Fibroblast of skin of abdomen (primary cell): ENCODE results near the gene KIF3B. TPM values are rescaled to one million over a fixed set of nuclear protein-coding genes. Genes with fewer than 3 reads are reported as not detected.
"Not testable (repeated sequence)": the region's sequence is repeated elsewhere in the genome, so short reads cannot be mapped to it uniquely, and the experiment has no call there.

Source experiments
- DNase-seq: peaks from one replicate; pipeline ENCODE4 v3.0.0-alpha.2; 2013
- polyA plus RNA-seq, 2 experiments: library from polyadenylated mRNA; unstranded; fragments of 120-200 nt; gene quantifications; one replicate each; pipeline ENCODE4 v1.2.1, GENCODE V29; 2013; ENCODE audit not compliant: insufficient read length in 2 of 2

Gene KIF3B
- polyA plus RNA-seq (2013, experiment 1 of 2; ENCODE audit: insufficient read length) = 23.3 TPM
- polyA plus RNA-seq (2013, experiment 2 of 2; ENCODE audit: insufficient read length) = 22.2 TPM

DNA sequence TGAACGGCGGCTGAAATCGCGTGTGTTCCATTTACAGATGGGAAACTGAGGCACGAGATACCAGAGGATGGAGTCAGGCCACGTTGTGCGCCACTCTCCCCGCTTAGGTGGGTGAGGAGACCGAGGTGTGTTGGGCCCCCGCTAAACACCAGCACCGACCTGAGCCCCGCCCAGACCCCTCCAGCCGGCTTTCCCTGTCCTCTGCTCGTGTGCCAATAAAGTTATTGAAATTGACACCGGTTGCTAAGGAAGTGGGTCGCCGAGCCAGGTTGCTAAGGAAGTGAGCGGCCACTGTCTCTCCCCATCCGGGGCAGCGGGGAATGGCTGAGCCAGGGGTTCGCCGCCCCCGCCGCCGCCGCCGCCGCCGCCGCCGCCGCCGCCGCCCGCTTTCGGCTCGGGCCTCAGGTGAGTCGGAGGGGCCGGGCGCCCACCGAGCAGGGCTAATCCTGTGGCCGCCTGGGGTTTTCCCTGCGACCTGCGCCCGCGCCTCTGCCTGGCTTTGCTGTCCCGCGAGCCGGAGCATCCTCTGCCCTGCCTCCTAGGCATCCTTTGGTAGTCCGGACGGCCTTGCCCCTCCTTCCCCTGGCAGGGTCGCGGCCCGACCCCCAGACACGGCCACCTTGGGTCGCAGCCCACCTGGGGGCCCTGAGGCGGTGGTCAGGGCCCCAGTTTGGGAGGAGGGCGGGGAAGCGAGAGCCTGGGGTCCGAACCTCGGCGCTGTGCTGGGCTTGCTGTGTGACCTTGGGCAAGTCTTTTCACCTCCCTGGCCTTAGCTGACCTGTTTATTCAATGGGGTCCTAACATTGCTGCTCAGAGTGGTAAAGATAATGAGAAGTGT lies at the start of gene KIF3B:
Gene KIF3B (plus strand): TSS at position 291 of the 838 bp plus-strand sequence. CDS start 32,127 bp downstream, outside the sequence.
- peak; percentile 92 for DNase-seq

DNA sequence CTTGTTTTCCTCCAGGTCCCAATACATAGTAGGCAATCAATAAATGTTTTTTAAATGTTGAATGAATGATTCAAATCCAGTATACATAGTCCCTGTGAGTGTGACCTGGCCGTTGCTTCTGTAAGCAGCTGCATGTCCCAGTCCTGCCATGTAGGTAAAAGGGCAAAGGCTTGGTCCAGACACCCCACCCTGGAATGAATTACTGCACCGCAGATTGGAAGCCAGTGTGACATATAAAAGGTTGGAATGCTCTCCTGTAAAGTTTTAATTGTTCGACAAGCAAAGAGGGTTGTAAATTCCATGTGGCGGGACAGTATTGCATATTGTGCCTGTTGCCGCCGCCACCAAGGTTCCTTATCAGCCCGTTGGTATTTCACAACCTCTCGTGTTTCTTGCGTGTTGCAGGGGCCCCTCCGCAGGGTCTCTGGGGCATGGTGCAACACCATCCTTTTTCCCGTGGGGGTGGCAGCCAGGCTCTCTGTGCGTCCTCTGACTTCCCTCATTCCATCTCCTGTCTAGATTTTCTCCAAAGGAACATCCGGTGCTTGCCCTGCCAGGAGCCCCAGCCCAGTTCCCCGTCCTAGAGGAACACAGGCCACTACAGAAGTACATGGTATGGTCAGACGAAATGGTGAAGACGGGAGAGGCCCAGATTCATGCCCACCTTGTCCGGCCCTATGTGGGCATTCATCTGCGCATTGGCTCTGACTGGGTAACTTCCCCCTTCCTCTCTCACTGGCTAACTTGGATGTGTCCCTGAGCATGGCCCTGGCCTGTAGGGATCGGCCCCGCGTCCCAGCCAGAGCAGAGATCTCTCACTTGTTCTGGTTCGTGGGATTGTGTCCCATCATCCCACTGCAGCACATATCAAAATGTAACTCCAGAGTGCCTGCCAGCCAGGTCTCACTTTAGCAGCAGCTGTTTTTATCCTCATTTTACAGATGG lies 49.4 kb upstream of the KIF3B start:
- no peak for DNase-seq

DNA sequence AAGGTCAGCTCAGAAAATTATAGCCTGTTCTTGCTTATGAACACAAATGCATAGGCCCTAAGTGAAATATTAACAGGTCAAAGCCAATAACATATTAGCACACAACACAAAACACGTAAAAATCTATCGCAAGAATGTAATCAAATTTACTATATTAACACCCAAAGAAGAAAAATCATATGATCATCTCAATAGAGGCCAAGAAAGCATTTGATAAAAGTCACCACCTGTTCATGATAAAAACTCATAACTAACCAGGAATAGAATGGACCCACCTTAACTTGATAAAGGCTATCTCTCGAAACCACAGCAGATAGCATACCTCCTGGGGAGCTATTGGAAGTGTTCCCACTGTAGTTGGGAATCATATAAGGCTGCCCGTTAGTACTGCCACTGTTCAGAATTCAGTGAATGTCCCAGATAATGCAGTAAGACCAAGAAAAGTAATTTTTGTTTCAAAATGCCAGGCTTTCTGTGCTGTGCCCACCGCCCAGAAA lies 48.2 kb upstream of the KIF3B start:
- DNase-seq = no peak

DNA sequence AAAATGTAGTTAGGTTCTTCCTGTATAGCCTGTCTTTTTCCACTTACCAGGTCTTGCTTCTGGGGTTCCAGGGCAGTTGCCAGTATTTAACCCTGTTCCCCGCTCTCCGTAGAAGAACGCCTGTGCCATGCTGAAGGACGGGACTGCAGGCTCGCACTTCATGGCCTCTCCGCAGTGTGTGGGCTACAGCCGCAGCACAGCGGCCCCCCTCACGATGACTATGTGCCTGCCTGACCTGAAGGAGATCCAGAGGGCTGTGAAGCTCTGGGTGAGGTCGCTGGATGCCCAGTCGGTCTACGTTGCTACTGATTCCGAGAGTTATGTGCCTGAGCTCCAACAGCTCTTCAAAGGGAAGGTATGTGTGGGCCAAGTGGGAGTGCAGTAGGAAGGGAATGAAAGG lies 46.7 kb upstream of the KIF3B start:
- DNase-seq = no peak

DNA sequence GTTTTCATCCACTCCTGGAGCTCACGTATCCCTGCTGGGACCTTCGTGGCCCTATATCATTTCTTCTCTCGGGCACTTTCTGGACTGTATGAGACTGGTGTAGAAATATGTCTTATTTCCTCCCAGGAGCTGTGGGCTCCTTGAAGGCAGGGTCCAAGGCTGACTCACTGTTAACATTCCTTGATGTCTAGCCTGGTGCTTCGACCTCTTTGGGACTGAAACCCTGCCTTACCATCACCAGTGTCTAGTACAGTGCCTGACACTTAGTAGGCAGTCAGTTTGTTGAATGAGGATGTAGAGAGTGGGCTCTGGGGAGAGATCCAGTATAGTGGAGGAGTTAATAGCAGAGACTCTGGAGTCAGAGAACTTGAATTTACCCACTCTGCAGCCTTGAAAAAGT lies 46.2 kb upstream of the KIF3B start:
- DNase-seq = peak; percentile 14

DNA sequence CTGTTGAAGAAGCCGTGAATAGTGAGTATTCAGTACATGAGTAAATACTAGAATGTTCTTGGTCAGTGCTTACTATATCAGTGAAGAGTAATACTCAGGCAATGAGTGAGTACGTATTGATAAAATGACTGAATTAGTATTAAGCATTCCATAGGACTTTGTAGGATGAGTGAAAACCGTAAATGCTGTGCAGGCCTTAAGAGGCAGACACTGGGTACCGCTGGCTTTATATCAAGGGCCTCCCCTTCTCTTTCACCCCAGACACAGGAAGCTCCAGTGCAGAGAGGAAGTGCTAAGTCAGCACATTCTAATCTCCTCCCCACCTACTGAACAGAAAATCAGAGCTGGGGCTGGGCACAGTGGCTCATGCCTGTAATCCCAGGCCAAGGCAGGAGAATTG lies 45.6 kb upstream of the KIF3B start:
- DNase-seq = peak; percentile 54

DNA sequence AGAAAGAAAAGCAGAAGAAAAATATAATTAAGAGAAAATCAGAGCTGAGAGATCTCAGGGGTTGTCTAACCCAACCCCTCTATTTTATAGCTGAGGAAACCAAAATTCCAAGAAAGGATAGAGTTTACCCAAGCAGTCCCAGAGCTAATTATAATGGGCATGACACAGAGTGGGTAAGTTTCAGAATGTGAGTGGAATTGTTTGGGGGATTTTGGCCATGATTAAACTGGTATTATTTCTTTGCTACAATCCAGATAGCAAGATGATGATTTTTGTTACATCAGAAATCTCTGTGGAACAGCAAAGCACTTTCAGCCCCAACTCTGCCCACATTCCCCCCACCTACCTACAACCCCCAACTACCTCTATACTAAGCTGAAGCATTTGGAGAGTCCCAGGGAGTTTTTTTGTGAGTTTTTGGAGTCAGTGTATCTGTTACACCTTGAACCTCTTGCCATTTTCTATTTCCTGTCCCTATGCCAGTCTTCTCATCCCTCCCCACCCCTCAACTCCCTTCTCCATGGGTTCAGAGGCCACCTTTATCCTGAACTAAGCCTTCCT lies 45.0 kb upstream of the KIF3B start:
- no peak for DNase-seq

DNA sequence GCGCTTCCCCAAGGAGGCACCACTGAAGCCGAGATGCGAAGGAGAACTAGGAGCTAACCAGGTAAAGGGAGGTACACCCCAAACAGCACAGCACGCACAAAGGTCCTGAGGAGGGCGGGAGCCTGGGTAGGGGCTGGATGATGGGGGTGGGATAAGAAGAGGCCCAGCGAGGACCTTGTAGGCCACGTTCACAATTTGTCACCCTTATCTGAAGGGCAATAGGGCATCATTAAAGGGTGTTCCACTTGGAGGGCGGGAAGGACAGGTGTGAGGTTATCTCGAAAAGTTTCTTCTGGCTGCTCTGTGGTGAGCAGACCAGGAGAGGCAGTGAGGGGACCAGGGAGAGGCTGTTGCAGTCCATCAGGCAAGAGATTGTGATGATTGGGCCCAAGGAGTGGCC lies 44.2 kb upstream of the KIF3B start:
- DNase-seq = no peak

DNA sequence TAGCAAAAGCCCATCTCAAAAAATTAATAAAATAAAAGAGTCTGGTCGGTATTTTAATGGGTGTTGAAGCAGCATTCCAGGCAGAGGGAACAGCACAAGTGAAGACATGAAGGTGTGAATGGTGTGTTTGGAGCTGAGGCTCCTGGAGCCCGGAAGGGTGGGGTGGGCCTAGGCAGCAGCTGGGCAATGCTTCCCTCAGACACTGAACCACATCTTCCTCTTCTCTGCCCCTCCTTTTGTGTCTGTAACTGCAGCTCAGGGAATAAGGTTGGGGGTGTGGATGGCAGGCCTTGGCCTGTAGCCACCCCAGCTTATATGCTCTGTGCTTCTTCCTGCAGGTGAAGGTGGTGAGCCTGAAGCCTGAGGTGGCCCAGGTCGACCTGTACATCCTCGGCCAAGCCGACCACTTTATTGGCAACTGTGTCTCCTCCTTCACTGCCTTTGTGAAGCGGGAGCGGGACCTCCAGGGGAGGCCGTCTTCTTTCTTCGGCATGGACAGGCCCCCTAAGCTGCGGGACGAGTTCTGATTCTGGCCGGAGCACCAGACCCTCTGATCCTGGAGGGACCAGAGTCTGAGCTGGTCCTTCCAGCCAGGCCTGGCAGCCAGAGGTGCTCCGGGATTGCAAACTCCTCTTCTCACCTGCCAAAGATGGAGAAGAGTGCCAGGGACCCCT lies 43.2 kb upstream of the KIF3B start:
- no peak for DNase-seq

DNA sequence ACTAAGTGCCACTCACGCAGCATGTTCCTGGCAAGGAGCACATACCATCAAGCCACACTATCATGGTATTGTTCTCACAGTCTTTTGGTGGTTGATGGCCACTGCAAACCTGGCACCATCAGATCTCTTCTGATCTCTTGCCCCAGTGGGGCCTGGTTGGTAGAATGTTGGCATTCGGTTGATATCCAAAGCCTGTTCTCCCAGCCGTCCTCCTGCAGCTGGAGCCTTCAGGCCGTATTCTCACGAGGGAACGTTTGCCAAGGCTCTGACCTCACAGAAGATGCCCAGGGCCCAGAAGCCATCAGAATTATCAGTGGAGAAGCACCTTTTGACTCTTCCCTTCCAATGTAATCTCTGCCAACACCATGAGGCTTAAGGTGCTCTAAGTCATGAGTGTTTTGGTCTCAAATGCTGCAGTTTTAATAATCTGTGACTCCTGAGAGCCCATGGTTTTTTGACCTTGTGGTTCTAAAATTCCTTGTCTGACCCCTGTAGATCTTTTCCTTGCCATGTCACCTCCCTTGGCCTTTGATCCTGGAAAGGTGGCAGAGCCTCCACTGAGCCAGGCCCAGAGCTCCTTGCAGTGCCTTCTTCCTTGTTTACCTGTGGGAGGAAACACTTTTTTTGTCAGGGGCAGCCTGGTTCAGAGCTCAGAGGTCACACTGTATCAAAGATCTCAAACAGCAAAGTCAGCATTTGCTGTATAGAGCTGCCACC lies 42.0 kb upstream of the KIF3B start:
- no peak for DNase-seq

DNA sequence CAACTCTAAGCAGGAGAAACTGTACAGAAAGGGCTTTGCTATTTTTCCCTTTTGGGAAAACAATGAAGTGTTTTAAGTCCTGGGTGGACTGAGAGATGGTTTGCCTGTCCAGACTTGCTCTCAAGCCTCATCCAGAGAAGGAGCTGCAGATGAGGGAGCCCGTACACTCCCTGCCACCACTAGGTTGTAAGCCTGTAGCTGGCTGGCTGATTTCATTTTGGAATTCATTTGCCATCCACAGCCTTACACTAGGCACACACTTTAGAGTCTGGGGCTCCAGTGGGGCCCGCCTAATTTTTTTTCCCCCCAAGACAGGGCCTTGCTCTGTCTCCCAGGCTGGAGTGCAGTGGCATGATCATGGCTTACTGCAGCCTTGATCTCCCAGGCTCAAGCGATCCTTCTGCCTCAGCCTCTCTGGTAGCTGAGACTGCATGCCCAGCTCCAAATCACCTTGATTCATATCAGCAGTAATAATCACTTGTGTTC lies 41.4 kb upstream of the KIF3B start:
- DNase-seq = no peak

DNA sequence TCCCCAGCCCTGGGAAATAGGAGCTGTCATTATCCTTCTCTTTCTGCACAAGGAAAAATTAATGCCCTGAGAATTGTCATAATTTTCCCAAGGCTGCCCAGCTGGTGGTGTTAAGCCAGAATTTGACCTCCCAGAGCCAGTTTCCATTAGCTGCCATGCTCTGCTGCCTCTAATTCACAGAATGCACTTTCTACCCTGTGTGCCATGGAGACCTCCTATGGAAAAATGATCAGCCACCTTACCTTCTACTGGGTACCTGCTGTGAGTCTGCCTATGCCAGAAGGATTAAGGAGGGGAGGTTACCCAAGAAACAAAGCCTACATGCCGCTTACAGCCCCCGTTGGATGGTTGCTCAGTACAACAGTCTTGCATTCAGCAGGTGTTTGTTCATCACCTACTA lies 40.6 kb upstream of the KIF3B start:
- DNase-seq = no peak

DNA sequence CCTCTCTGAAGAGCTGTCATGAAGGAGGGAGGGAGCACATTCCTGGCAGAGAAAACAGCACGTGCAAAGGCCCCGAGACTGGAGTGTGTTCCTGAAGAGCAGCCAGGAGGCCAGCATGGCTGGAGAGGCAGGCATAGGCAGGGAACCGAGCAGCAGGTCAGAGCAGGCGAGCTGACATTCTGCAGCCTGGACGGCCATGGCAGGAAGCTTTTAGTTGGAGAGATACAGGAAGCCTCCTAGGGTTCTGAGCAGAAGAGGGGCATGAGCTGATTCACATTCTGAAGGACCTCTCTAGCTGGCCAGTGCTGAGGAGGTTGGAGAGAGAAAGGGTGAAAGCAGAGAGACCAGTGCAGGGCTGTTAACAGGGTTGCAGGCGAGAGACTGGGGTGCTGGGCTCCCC lies 40.0 kb upstream of the KIF3B start:
- DNase-seq = no peak

DNA sequence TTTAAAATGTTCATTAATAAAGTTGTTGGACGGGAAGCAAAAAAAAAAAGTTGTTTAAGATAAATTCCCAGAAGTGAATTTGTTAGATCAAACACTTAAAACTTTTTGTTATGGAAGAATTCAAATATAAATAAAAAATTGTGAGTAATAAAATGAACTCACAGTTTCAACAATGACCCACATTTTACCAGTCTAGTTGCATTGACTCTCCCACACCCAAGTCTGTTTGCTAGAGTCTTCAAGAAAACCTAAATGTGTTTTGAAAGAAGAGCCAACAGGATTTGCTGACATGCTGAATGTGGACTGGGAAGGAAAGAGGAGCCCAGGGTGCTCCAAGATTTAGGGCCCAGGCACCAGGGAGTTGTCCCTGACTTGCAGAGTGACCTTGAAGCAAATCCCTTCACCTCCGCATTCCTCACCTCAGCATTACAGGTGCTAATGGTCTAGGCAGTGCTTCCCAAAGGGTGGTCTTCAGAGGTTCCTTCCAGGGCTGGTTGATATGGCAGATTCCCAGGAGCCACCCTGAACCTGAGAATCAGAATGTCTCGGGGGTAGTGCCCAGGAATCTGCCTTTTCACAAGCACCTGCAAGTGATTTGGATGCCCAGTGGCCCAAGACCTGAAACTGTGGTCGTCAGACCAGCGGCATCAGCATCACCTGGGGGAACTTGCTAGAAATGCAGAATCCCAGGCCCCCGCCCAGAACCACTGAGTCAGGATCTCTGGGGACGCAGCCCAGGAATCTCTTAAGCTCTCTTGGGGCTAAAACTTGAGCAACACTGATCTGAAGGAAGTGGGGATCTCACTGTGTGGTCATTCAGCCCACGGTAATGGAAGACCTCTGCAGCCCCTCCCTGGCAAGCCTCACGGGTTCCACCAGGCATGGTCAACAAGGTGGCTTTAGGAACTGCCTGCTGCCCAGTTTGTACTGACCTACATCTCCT lies 38.7 kb upstream of the KIF3B start:
- DNase-seq = no peak

DNA sequence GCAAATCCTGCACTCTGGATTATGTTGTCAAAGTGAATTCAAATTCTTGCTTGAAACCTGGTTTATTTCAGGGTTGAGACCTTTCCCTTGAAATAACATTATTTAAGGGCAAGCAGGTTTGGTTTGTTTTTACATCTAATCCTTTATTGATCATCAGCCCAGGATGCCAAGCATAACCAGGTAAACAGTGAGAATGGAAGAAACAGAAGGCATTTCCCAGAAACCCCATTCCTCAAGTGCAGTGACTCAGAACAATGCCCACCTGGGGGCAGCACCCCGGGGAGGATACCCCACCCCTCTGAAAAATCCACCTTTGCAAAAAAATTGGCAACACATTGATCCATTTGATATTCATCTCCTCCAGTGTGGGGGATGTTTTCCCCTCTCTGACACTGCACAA lies 37.2 kb upstream of the KIF3B start:
- no peak for DNase-seq

DNA sequence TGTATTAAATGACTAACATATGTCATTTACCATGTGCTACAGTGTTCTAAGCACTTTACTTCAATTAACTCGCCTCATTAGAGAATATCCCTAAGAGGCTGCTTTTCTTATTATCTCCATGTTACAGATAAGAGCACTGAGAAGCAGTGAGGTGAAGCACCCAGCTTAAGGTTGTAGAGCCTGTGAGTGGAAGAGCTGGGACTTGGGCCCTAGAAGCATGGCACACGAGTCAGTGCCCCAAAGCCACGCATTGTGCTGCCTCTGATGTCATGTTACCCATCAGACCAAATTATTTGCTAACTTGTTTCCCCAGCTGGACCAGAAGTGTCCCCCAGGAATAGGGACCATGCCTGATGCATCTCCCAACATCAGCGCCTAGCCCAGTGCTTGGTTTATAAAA lies 35.6 kb upstream of the KIF3B start:
- DNase-seq = no peak

DNA sequence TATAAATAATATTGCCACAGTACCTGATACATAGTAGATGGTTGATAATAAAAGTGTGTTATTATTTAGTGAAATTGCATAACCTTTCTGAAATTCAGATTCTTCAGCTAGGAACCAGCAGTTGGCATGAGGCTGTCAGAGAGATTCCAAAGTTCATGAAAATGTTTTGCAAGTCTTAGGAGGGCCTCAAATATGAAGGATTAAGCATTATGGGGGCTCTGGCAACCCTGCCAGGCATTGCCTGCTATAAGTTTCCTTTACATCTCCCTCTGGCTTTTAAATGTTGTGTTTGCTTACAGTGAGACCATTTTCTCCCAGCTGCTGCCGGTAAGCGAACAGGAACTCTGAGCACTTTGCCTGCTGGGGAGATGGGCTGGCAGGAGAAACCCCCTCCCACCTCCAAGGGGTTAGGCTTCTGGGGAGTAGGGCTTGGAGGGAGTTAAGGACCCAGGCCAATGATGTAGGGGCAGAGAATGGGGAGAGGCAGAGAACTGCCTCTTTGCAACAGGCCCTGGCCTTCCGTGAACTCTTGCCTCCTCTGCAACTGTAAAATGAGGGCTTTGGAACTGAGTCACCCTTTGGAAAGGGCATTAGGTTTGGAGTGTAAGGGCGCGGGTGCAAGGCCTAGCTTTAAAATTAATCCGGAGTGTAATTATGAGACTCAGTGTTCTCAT lies 33.2 kb upstream of the KIF3B start:
- no peak for DNase-seq

DNA sequence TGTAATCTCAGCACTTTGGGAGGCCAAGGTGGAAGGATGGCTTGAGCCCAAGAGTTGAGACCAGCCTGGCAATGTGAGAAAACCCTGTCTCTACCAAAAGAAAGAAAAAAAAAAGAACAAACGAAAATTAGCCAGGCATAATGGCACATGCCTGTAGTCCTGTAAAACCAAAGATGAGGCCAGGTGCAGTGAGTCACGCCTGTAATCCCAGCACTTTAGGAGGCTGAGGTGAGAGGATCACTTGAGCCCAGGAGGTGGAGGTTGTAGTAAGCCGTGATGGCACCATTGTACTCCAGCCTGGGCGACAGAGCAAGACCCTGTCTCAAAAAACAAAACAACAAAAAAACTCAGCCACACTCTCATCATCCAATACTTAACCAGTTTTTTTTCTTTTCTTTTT lies 32.5 kb upstream of the KIF3B start:
- no peak for DNase-seq

DNA sequence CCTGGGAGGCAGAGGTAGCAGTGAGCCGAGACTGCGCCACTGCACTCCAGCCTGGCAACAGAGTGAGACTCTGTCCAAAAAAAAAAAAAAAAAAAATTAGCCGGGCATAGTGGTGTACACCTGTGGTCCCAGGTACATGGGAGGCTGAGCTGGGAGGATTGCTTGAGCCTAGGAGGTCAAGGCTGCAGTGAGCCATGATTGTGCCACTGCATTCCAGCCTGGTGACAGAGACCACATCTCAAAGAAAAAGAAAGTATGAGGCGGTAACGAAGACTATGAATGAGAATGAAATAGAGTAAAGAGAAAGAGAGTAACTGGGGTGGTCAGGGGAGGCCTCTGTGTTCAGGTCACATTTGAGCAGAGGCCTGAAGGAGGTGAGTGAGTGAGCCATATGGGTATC lies 31.2 kb upstream of the KIF3B start:
- DNase-seq = not testable (repeated sequence)

DNA sequence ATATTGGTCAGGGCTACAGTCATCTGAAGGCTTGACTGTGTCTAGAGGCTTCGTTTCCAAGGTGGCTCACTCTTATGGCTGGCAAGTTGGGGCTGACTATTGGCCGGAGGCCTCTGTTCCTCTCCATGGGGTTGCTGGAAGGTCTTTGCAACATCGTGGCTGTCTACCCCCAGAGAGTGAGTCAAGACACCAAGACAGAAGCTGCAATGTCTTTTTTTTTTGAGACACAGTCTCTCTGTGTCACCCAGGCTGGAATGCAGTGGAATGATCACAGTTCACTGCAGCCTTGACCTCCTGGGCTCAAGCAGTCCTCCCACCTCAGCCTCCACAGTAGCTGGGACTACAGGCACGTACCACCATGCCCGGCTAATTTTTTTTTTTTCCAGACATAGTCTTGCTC lies 29.4 kb upstream of the KIF3B start:
- no peak for DNase-seq
